HCT116 (cell line): ENCODE data around the gene CYREN.

Source experiments
- ZFX ChIP-seq: fragments of 450-650 bp; IDR thresholded peaks from 2 replicates; pipeline ENCODE4 v1.6.1; 2017
- TF ChIP-seq, protein P1 (sequence below), 3 experiments: fragments of 200-600 bp in 1 of 3; sonication (generic) in 1 of 3; IDR thresholded peaks in 2 of 3; conservative IDR thresholded peaks in 1 of 3; 2 replicates each; pipeline ENCODE4 v1.5.1; 2012 to 2017; ENCODE audit warnings: low read depth in 2 of 3, low read length in 2 of 3, antibody characterized with exemption in 1 of 3, borderline replicate concordance in 1 of 3, control low read depth in 1 of 3, mild to moderate bottlenecking in 1 of 3, mixed read lengths in 1 of 3, mixed run types in 1 of 3, moderate library complexity in 1 of 3; ENCODE audit not compliant: insufficient read depth in 1 of 3

DNA sequence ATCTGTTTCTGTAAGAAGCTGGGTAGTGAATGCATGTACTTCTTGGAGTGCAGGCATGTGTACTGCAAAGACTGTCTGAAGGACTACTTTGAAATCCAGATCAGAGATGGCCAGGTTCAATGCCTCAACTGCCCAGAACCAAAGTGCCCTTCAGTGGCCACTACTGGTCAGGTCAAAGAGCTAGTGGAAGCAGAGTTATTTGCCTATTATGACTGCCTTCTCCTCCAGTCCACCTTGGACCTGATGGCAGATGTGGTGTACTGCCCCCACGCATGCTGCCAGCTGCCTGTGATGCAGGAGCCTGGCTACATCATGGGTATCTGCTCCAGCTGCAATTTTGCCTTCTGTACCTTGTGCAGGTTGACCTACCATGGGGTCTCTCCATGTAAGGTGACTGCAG, 41.6 kb downstream of the CYREN start:
- no peak for TF ChIP-seq ZFX
- TF ChIP-seq, protein P1, sequence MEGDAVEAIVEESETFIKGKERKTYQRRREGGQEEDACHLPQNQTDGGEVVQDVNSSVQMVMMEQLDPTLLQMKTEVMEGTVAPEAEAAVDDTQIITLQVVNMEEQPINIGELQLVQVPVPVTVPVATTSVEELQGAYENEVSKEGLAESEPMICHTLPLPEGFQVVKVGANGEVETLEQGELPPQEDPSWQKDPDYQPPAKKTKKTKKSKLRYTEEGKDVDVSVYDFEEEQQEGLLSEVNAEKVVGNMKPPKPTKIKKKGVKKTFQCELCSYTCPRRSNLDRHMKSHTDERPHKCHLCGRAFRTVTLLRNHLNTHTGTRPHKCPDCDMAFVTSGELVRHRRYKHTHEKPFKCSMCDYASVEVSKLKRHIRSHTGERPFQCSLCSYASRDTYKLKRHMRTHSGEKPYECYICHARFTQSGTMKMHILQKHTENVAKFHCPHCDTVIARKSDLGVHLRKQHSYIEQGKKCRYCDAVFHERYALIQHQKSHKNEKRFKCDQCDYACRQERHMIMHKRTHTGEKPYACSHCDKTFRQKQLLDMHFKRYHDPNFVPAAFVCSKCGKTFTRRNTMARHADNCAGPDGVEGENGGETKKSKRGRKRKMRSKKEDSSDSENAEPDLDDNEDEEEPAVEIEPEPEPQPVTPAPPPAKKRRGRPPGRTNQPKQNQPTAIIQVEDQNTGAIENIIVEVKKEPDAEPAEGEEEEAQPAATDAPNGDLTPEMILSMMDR (IDR thresholded peaks at IDR 0.05 in 2 of 3, conservative IDR thresholded peaks at IDR 0.05 in 1 of 3; ENCODE audit: borderline replicate concordance in 1 of 3, insufficient read depth in 1 of 3, low read depth in 2 of 3, low read length in 2 of 3), result no peak
